ENCODE data around the gene RABAC1.
"Not testable (repeated sequence)": the region's sequence is repeated elsewhere in the genome, so short reads cannot be mapped to it uniquely, and the experiment has no call there.

The RABAC1 gene

GRCh38 chr19:41944336-41944735 lies 14.8 kb downstream of the RABAC1 start:
- DNase-seq = no peak

GRCh38 chr19:41941410-41942202 lies 17.5 kb downstream of the RABAC1 start:
- no peak for DNase-seq

GRCh38 chr19:41940731-41941409 lies 18.3 kb downstream of the RABAC1 start:
- no peak for DNase-seq

GRCh38 chr19:41939861-41940730 lies 19.0 kb downstream of the RABAC1 start:
- DNase-seq = peak; percentile 59

- not testable (repeated sequence) for DNase-seq
Observed at GRCh38 chr19:41939209-41939608, 19.9 kb downstream of the RABAC1 start.

- DNase-seq = no peak
Observed at GRCh38 chr19:41937525-41938468, 21.3 kb downstream of the RABAC1 start.

- no peak for DNase-seq
Observed at GRCh38 chr19:41936961-41937360, 22.2 kb downstream of the RABAC1 start.

GRCh38 chr19:41936416-41936850 lies 22.7 kb downstream of the RABAC1 start:
- DNase-seq = no peak

- no peak for DNase-seq
Observed at GRCh38 chr19:41935760-41936415, 23.2 kb downstream of the RABAC1 start.

GRCh38 chr19:41934849-41935374 lies 24.2 kb downstream of the RABAC1 start:
- peak; percentile 80 for DNase-seq

GRCh38 chr19:41933693-41934426 lies 25.3 kb downstream of the RABAC1 start:
- DNase-seq = no peak

GRCh38 chr19:41932720-41933332 lies 26.3 kb downstream of the RABAC1 start:
- DNase-seq = no peak

- DNase-seq = no peak
Observed at GRCh38 chr19:41932259-41932719, 26.8 kb downstream of the RABAC1 start.

- DNase-seq = no peak
Observed at GRCh38 chr19:41930926-41931592, 28.1 kb downstream of the RABAC1 start.

- DNase-seq = no peak
Observed at GRCh38 chr19:41930322-41930722, 28.8 kb downstream of the RABAC1 start.

GRCh38 chr19:41929536-41930071 lies 29.5 kb downstream of the RABAC1 start:
- DNase-seq = no peak

GRCh38 chr19:41928754-41929535 lies 30.2 kb downstream of the RABAC1 start:
- peak; percentile 53 for DNase-seq

GRCh38 chr19:41928221-41928683 lies 30.9 kb downstream of the RABAC1 start, which contains the start of gene ERFL:
Gene ERFL, minus strand, starts transcription at chr19:41928449. Its CDS starts 15,530 bp downstream, at chr19:41912919.
- DNase-seq = peak; percentile 56
